SK-N-SH (cell line): ENCODE measurements around the gene VSTM1. TPM values are rescaled to one million over a fixed set of nuclear protein-coding genes. Genes with fewer than 3 reads are reported as not detected.

Source experiments
- CTCF ChIA-PET: fragments of 300-600, 350-600 bp; formaldehyde crosslinking; extraction: SDS; loops from one replicate; lab custom pipeline; 2021; lab: Yijun Ruan, JAX
- POLR2A ChIA-PET: fragments of 350-600 bp; sonication (Branson Sonifier 250); formaldehyde crosslinking; extraction: SDS; loops from one replicate; lab custom pipeline; 2020; ENCODE audit warnings: antibody characterized with exemption, inconsistent platforms; lab: Yijun Ruan, JAX
- DNase-seq: peaks from one replicate; pipeline ENCODE4 v3.0.0; 2012
- H2AFZ ChIP-seq: fragments of 200-600 bp; sonication (generic); 2 replicates; pipeline ENCODE4 v1.8.1; 2016; ENCODE audit warnings: antibody characterized with exemption, mild to moderate bottlenecking, low read depth
- H3F3A ChIP-seq: fragments of 200-600 bp; sonication (generic); replicated peaks from 2 replicates; pipeline ENCODE3; 2016; ENCODE audit warnings: antibody characterized with exemption, mild to moderate bottlenecking; ENCODE audit not compliant: insufficient read depth
- H3K27ac ChIP-seq, 2 experiments: fragments of 200-500 bp in 1 of 2; fragments of 200-600 bp in 1 of 2; sonication (Bioruptor generic) in 1 of 2; sonication (generic), shearing (Covaris generic) in 1 of 2; 2 replicates each; pipeline versions ENCODE4 v1.5.1 to v1.6.1; 2014 to 2016; ENCODE audit warnings: low read depth in 2 of 2, inconsistent platforms in 1 of 2, low read length in 1 of 2, mild to moderate bottlenecking in 1 of 2, mixed read lengths in 1 of 2
- H3K27me3 ChIP-seq: fragments of 200-600 bp; sonication (generic), shearing (Covaris generic); 2 replicates; pipeline ENCODE4 v1.6.1; 2016; ENCODE audit warnings: mixed run types; ENCODE audit not compliant: insufficient read depth
- H3K36me3 ChIP-seq, 2 experiments: fragments of 200-500 bp in 1 of 2; fragments of 200-600 bp in 1 of 2; sonication (Bioruptor generic) in 1 of 2; sonication (generic) in 1 of 2; replicated peaks in 1 of 2; 2 replicates each; pipeline versions ENCODE3 to v1.5.1; 2014 to 2016; ENCODE audit warnings: low read length in 1 of 2, mild to moderate bottlenecking in 1 of 2; ENCODE audit not compliant: insufficient read depth in 2 of 2, control insufficient read depth in 1 of 2
- H3K4me1 ChIP-seq, 2 experiments: fragments of 200-500 bp in 1 of 2; fragments of 200-600 bp in 1 of 2; sonication (Bioruptor generic) in 1 of 2; sonication (generic), shearing (Covaris generic) in 1 of 2; 2 replicates each; pipeline versions ENCODE4 v1.5.1 to v1.6.1; 2014 to 2016; ENCODE audit warnings: low read depth in 1 of 2, low read length in 1 of 2, mixed run types in 1 of 2; ENCODE audit not compliant: insufficient read depth in 2 of 2, control insufficient read depth in 1 of 2
- H3K4me2 ChIP-seq: fragments of 200-600 bp; sonication (generic), shearing (Covaris generic); 2 replicates; pipeline ENCODE4 v1.6.1; 2017; ENCODE audit warnings: mixed run types
- H3K4me3 ChIP-seq, 2 experiments: fragments of 200-500 bp in 1 of 2; fragments of 200-600 bp in 1 of 2; sonication (Bioruptor generic) in 1 of 2; sonication (generic), shearing (Covaris generic) in 1 of 2; 2 replicates each; pipeline versions ENCODE4 v1.5.1 to v1.8.1; 2014 to 2016; ENCODE audit warnings: low read depth in 2 of 2, inconsistent platforms in 1 of 2, low read length in 1 of 2, mild to moderate bottlenecking in 1 of 2, mixed read lengths in 1 of 2, moderate library complexity in 1 of 2
- H3K79me2 ChIP-seq: fragments of 200-600 bp; sonication (generic); 2 replicates; pipeline ENCODE4 v1.8.1; 2017; ENCODE audit warnings: mild to moderate bottlenecking; ENCODE audit not compliant: insufficient read depth
- H3K9ac ChIP-seq: fragments of 200-600 bp; sonication (generic); 2 replicates; pipeline ENCODE4 v1.6.1; 2017; ENCODE audit warnings: mixed run types
- H3K9me2 ChIP-seq: fragments of 200-600 bp; sonication (generic); 2 replicates; pipeline ENCODE4 v1.6.1; 2017; ENCODE audit warnings: mixed run types
- H3K9me3 ChIP-seq: fragments of 200-600 bp; sonication (generic); 2 replicates; pipeline ENCODE4 v1.6.1; 2017; ENCODE audit warnings: mixed run types, mild to moderate bottlenecking, moderate library complexity
- H4K20me1 ChIP-seq: fragments of 200-600 bp; sonication (generic); 2 replicates; pipeline ENCODE4 v1.6.1; 2017; ENCODE audit warnings: mild to moderate bottlenecking, mixed run types; ENCODE audit not compliant: insufficient read depth
- EP300 ChIP-seq, 2 experiments: IDR thresholded peaks; 2 replicates each; pipeline versions ENCODE4 v1.4.0 to v1.6.1; 2012; ENCODE audit warnings: borderline replicate concordance in 1 of 2, low read depth in 1 of 2, low read length in 1 of 2
- EZH2phosphoT487 ChIP-seq: fragments of 200-600 bp; sonication (generic); IDR thresholded peaks from 2 replicates; pipeline ENCODE4 v1.6.1; 2017; ENCODE audit warnings: low read depth, mixed run types, mild to moderate bottlenecking, antibody characterized with exemption, moderate library complexity, borderline replicate concordance
- FOSL2 ChIP-seq: IDR thresholded peaks from 2 replicates; pipeline ENCODE4 v1.4.0; 2012; ENCODE audit warnings: low read depth, mild to moderate bottlenecking, moderate library complexity, borderline replicate concordance
- FOXM1 ChIP-seq: IDR thresholded peaks from 2 replicates; pipeline ENCODE4 v1.4.0; 2012; ENCODE audit warnings: low read depth, mild to moderate bottlenecking
- JUND ChIP-seq: IDR thresholded peaks from 2 replicates; pipeline ENCODE4 v1.4.0; 2012
- MEF2A ChIP-seq: IDR thresholded peaks from 2 replicates; pipeline ENCODE4 v1.4.0; 2012; ENCODE audit warnings: low read depth, borderline replicate concordance
- NFIC ChIP-seq: IDR thresholded peaks from 2 replicates; pipeline ENCODE4 v1.4.0; 2012; ENCODE audit warnings: borderline replicate concordance
- NRF1 ChIP-seq: IDR thresholded peaks from 2 replicates; pipeline ENCODE4 v1.6.1; 2012; ENCODE audit warnings: low read depth, mild to moderate bottlenecking, low read length
- POLR2AphosphoS5 ChIP-seq: IDR thresholded peaks from 2 replicates; pipeline ENCODE4 v1.6.1; 2012; ENCODE audit warnings: low read depth, low read length
- RAD21 ChIP-seq: IDR thresholded peaks from 2 replicates; pipeline ENCODE4 v1.6.1; 2012; ENCODE audit warnings: mild to moderate bottlenecking, low read length
- RFX5 ChIP-seq: IDR thresholded peaks from 2 replicates; pipeline ENCODE4 v1.6.1; 2012; ENCODE audit warnings: mild to moderate bottlenecking, improper control_type of control experiment, low read length
- SIN3A ChIP-seq: IDR thresholded peaks from 2 replicates; pipeline ENCODE4 v1.6.1; 2012; ENCODE audit warnings: low read depth, mild to moderate bottlenecking, low read length, moderate library complexity, borderline replicate concordance
- TAF1 ChIP-seq: IDR thresholded peaks from 2 replicates; pipeline ENCODE4 v1.6.1; 2012; ENCODE audit warnings: low read depth, mild to moderate bottlenecking, low read length, moderate library complexity, borderline replicate concordance
- TEAD4 ChIP-seq: IDR thresholded peaks from 2 replicates; pipeline ENCODE4 v1.4.0; 2012; ENCODE audit warnings: mild to moderate bottlenecking, borderline replicate concordance; ENCODE audit not compliant: insufficient read depth
- WGBS: methylation state at CpG from one replicate; pipeline ENCODE4 v1.1.6; 2017; ENCODE audit warnings: low lambda C conversion rate; 5-methylcytosine and 5-hydroxymethylcytosine counted together
- polyA plus RNA-seq, 3 experiments: library from polyadenylated mRNA; depleted of rRNA; stranded (reverse); fragments of >200 nt; gene quantifications; 2 replicates each; pipeline ENCODE4 v1.2.3, GENCODE V29; 2012
- TF ChIP-seq, protein P1 (sequence below): IDR thresholded peaks from 2 replicates; pipeline ENCODE4 v1.4.0; 2012; ENCODE audit warnings: low read depth, borderline replicate concordance

Gene VSTM1
- polyA plus RNA-seq, 1 of the 3 experiments (the other 2 are of a cell fraction) = 0.10 TPM

DNA sequence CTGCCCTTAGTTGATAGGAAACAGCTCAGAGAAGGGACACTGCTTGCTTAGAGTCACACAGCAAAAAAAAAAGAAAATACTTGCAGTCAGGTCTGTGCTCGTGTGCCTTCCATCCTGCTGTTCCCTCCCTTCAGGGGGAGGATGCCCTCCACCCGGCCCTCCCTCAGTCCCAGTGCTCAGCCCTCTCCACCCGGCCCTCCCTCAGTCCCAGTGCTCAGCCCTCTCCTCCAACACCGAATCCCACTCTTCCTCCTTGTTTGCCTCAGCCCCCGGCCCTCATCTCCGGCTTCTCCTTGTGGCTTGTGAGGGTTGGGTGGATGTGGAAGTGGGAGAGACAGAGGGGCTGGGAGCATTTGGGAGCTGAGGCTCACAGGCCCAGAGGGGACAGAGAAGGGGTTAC, 46.0 kb upstream of the VSTM1 start (continued):
- TF ChIP-seq, protein P1, sequence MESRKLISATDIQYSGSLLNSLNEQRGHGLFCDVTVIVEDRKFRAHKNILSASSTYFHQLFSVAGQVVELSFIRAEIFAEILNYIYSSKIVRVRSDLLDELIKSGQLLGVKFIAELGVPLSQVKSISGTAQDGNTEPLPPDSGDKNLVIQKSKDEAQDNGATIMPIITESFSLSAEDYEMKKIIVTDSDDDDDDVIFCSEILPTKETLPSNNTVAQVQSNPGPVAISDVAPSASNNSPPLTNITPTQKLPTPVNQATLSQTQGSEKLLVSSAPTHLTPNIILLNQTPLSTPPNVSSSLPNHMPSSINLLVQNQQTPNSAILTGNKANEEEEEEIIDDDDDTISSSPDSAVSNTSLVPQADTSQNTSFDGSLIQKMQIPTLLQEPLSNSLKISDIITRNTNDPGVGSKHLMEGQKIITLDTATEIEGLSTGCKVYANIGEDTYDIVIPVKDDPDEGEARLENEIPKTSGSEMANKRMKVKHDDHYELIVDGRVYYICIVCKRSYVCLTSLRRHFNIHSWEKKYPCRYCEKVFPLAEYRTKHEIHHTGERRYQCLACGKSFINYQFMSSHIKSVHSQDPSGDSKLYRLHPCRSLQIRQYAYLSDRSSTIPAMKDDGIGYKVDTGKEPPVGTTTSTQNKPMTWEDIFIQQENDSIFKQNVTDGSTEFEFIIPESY = no peak
- TF ChIP-seq JUND = no peak
- no peak for TF ChIP-seq POLR2AphosphoS5
- TF ChIP-seq RAD21 = no peak
- no peak for TF ChIP-seq EP300 (IDR thresholded peaks at IDR 0.05; ENCODE audit: borderline replicate concordance in 1 of 2, low read depth in 1 of 2, low read length in 1 of 2)

DNA sequence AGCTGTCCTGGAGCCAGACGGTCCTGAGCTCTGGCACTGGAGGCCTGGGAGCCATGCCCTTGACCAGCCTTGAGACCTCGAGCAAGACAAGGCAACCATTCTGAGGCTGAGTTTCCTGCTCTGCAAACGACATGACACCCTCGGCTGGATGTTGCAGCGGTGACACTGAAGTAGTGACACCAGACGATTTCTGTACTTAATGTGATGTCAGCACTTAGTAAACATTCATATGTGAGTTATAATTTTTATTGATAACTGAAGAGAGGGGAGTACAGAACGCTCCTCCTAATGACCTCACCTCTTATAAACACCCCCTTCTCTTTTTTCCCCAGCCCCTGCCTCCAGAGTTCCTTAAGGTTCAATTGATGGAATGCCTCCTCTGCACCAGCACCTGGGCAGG, 44.8 kb upstream of the VSTM1 start:
- Histone ChIP-seq H3K9ac (no peak overlapping the region), H3K4me1 (no peaks in the 10 kb centered on the region; a peak in 1 of 4 replicates), H3K4me2 (no peak overlapping the region), H3K27ac (no peak overlapping the region), H3K9me3 (no peaks in the 10 kb centered on the region), H3K9me2 (no peaks in the 10 kb centered on the region), H3F3A (no peaks in the 10 kb centered on the region), H3K27me3 (no peaks in the 10 kb centered on the region), H4K20me1 (peaks cover 2% of the 10 kb centered on the region; the same call in 1 of the 2 replicates), H2AFZ (no peak overlapping the region), H3K4me3 (no peak overlapping the region), H3K79me2 (peaks cover 32% of the 10 kb centered on the region), H3K36me3 (peaks cover 18 to 35% of the 10 kb centered on the region in 2 experiments)
- ChIA-PET POLR2A (no interaction called here), CTCF (no interaction called here)
- TF ChIP-seq NFIC (no peak), POLR2AphosphoS5 (no peak), RFX5 (no peak), SIN3A (no peak), TEAD4 (no peak), JUND (no peak), FOSL2 (no peak), FOXM1 (no peak), EZH2phosphoT487 (no peak), RAD21 (no peak), TAF1 (no peak)
- DNase-seq = no peak
- 89% methylated on average over 6 of the region's 7 CpGs for WGBS

GRCh38 chr19:54107876-54108490, 44.3 kb upstream of the VSTM1 start:
- Histone ChIP-seq H3K36me3 (peaks cover 14 to 35% of the 10 kb centered on the region in 2 experiments), H3K9me2 (no peaks in the 10 kb centered on the region), H3K4me3 (no peak overlapping the region), H2AFZ (no peak overlapping the region), H3K9me3 (no peaks in the 10 kb centered on the region), H3K79me2 (peaks cover 36% of the 10 kb centered on the region), H3K9ac (no peak overlapping the region), H3F3A (no peaks in the 10 kb centered on the region), H3K27ac (no peak overlapping the region), H3K27me3 (no peaks in the 10 kb centered on the region), H4K20me1 (peaks cover 2% of the 10 kb centered on the region; the same call in 1 of the 2 replicates), H3K4me1 (no peaks in the 10 kb centered on the region; a peak in 1 of 4 replicates), H3K4me2 (no peak overlapping the region)
- 89% methylated on average over 18 of the region's 21 CpGs for WGBS
- POLR2A ChIA-PET = no interaction called here
- DNase-seq = no peak
- CTCF ChIA-PET = no interaction called here
- TF ChIP-seq MEF2A (no peak), RFX5 (no peak), NRF1 (no peak), NFIC (no peak)
